ENCODE data around the gene KLKB1. TPM values are rescaled to one million over a fixed set of nuclear protein-coding genes. Genes with fewer than 3 reads are reported as not detected.
"Not testable (repeated sequence)": the region's sequence is repeated elsewhere in the genome, so short reads cannot be mapped to it uniquely, and the experiment has no call there.

Gene KLKB1
- total and polyA plus RNA-seq, 8 donors: 0.93 to 26.5 (median 1.6) TPM

DNA sequence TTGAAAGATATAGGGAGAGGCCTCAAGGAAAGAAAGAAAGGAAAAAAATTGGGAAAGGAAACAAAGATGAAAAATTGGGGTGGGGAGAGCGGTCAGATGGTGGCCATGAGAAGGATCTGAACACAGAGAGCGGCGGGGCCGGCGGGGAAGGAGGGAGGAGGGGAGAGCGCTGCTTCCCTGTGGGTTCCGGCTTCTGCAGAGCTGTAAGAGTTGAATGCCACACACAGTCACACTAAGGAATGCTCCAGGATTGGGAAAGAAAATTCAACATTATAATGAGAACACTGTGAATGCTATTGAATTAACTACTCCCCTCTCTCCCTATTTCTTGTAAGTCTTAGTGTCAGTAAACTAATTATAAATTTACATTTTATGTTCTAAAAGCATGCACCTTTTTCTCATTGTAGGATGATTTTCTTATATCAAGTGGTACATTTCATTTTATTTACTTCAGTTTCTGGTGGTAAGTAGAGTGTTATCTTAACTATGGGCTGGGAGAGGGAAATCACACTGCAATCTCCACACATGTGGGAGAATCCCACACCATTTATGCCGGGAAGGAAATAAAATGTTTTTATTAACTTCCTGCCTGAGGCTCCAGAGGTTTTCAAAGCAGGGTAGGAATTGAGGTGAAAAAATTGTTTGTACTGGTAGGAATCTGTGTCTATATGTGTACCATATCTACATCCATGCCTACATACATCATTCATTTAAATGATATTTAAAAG, 39.6 kb downstream of the KLKB1 start:
- peak; percentile 57 to 81 (median 68) for DNase-seq
- Histone ChIP-seq H3K9me3 (no peaks in the 10 kb centered on the region), H3K27ac (peak overlapping the region; percentile 54 to 93 (median 79)), H3K4me1 (peaks cover 14 to 25% (median 19%) of the 10 kb centered on the region in 3 donors), H3K27me3 (no peaks in the 10 kb centered on the region), H3K36me3 (no peaks in the 10 kb centered on the region), H3K4me3 (peak overlapping the region; percentile 7 to 48 (median 36))
- intact Hi-C loops (cut with DNase I): no loop called here
- WGBS, 2 donors: 2 to 3% methylated on average over 8 of the region's 8 CpGs
- TF ChIP-seq, protein P1, sequence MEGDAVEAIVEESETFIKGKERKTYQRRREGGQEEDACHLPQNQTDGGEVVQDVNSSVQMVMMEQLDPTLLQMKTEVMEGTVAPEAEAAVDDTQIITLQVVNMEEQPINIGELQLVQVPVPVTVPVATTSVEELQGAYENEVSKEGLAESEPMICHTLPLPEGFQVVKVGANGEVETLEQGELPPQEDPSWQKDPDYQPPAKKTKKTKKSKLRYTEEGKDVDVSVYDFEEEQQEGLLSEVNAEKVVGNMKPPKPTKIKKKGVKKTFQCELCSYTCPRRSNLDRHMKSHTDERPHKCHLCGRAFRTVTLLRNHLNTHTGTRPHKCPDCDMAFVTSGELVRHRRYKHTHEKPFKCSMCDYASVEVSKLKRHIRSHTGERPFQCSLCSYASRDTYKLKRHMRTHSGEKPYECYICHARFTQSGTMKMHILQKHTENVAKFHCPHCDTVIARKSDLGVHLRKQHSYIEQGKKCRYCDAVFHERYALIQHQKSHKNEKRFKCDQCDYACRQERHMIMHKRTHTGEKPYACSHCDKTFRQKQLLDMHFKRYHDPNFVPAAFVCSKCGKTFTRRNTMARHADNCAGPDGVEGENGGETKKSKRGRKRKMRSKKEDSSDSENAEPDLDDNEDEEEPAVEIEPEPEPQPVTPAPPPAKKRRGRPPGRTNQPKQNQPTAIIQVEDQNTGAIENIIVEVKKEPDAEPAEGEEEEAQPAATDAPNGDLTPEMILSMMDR (IDR thresholded peaks at IDR 0.05): no peak
- peak; percentile 90 to 94 (median 92) for ATAC-seq
- no peak for FAIRE-seq

DNA sequence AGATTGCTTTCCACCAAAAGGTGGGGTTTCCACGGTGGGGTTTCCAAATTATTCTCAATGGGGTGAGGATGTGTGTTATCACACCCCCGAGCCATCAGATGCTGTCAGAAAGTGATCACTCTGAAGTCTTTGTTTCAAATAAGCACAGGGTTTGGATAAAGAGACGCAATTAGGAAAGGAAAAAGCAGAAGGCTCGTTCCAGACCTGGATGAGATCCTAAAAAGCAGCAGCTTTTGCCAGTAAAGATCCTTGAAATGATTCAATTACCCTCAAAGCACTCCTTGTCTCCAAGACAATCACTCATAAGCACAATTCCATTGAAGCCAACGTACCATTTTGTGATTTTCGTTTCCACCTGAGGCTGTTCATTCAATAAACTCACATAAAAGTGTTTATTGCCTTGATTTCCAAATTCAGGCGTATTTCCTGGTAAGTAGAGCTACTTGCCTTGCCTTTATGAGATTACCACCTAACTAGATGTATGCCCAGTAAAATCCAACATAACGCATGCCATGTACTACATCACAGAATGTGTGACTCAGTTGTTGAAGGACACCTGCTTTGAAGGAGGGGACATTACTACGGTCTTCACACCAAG, 43.9 kb downstream of the KLKB1 start:
- no peak for ATAC-seq
- DNase-seq: no peak
- intact Hi-C loops (cut with DNase I): no loop called here
- FAIRE-seq: no peak
- H3K27ac ChIP-seq: no peak overlapping the region
- WGBS, 2 donors: 93 to 94% methylated on average over 9 of the region's 9 CpGs
- TF ChIP-seq, protein P1 (IDR thresholded peaks at IDR 0.05): no peak
- H3K4me1 ChIP-seq: peaks cover 6 to 25% (median 7%) of the 10 kb centered on the region in 3 donors
- H3K4me3 ChIP-seq: no peak overlapping the region
- no peaks in the 10 kb centered on the region for H3K27me3 ChIP-seq
- H3K36me3 ChIP-seq: peaks cover 0 to 3% (median 0%) of the 10 kb centered on the region in 3 donors
- H3K9me3 ChIP-seq: no peaks in the 10 kb centered on the region

DNA sequence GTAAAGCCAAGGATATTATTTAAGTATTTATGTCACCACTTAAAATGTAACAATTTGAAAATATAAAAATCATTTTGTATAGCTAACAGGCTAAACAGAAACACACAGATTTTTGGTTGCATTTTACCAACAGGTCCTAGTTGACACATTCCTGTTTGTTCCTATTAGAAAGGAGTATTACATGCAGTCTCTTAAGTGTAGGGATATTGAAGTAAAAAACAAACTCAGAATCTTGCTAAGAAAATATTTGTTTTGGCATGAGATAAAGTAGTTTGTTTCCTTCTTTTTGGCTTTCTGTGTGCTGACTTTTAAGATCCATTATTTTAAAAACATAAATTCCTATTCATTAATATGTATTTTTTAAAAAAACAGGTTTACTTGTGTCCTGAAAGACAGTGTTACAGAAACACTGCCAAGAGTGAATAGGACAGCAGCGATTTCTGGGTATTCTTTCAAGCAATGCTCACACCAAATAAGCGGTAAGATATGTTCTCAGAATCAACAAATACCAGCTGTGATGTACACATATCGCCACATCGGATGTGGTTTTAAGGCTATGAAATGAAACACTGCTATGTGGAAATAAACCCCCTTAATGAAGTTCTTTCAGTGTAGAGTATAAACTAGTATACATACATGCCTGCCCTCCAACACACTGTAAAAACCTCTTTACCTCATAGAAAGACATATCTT, 45.5 kb downstream of the KLKB1 start:
- peak; percentile 67 to 89 (median 84) for ATAC-seq
- H3K27ac ChIP-seq: peak overlapping the region in 2 of 4 donors; percentile 19 to 21
- intact Hi-C loops (cut with DNase I): no loop called here
- FAIRE-seq: no peak
- DNase-seq: no peak
- 35 to 37% methylated on average over 4 of the region's 4 CpGs for WGBS, 2 donors
- no peaks in the 10 kb centered on the region for H3K27me3 ChIP-seq
- peaks cover 0 to 6% (median 0%) of the 10 kb centered on the region in 3 donors for H3K36me3 ChIP-seq
- H3K9me3 ChIP-seq: no peaks in the 10 kb centered on the region
- peaks cover 2 to 21% (median 2%) of the 10 kb centered on the region in 3 donors for H3K4me1 ChIP-seq
- H3K4me3 ChIP-seq: no peak overlapping the region
- TF ChIP-seq, protein P1 (IDR thresholded peaks at IDR 0.05): no peak

GRCh38 chr4:186273392-186273789, 46.1 kb downstream of the KLKB1 start:
- ATAC-seq; intact Hi-C loops (cut with DNase I); H3K4me3 ChIP-seq; H3K27me3 ChIP-seq; H3K27ac ChIP-seq; FAIRE-seq; H3K9me3 ChIP-seq; H3K36me3 ChIP-seq; DNase-seq: not testable (repeated sequence)
- H3K4me1 ChIP-seq: peaks cover 0 to 17% (median 0%) of the 10 kb centered on the region in 3 donors
- WGBS, 2 donors: 96 to 97% methylated on average over 5 of the region's 5 CpGs

DNA sequence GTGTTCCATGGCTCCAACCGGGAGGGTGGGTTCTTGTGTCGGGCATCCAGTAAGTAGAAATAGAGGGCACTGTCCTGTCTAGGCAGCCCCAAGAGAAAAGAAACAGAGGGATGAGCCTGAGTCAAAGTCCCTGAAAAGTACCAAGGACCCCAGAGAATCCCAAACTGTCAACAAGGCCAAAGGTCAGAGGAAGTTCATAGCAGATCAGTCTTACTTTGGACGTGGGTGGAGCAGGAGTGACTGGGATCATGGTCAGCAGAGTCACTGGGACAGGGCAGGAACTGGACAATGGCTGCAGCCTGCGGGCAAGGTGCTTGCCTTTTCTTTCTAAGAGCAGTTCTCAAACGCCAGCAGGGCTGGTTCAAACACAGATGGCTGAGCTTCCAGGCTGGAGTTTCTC, 56.0 kb downstream of the KLKB1 start:
- Histone ChIP-seq H3K27ac (no peak overlapping the region), H3K27me3 (no peaks in the 10 kb centered on the region), H3K4me3 (no peak overlapping the region), H3K9me3 (no peaks in the 10 kb centered on the region), H3K4me1 (no peaks in the 10 kb centered on the region), H3K36me3 (peaks cover 0 to 14% (median 0%) of the 10 kb centered on the region in 3 donors)
- WGBS, 2 donors: 88 to 92% methylated on average over 5 of the region's 5 CpGs
- no peak for DNase-seq
- no peak for ATAC-seq
- no peak for FAIRE-seq
- intact Hi-C loops (cut with DNase I): no loop called here
- TF ChIP-seq, protein P1 (IDR thresholded peaks at IDR 0.05): no peak
